Globus pallidus (tissue), 1 donor: ENCODE data around the gene MYO1G.

ENCODE experiments used
- DNase-seq: peaks from one replicate; pipeline ENCODE4 v3.0.0-alpha.2; 2015; ENCODE audit warnings: low spot score

Gene MYO1G

DNA sequence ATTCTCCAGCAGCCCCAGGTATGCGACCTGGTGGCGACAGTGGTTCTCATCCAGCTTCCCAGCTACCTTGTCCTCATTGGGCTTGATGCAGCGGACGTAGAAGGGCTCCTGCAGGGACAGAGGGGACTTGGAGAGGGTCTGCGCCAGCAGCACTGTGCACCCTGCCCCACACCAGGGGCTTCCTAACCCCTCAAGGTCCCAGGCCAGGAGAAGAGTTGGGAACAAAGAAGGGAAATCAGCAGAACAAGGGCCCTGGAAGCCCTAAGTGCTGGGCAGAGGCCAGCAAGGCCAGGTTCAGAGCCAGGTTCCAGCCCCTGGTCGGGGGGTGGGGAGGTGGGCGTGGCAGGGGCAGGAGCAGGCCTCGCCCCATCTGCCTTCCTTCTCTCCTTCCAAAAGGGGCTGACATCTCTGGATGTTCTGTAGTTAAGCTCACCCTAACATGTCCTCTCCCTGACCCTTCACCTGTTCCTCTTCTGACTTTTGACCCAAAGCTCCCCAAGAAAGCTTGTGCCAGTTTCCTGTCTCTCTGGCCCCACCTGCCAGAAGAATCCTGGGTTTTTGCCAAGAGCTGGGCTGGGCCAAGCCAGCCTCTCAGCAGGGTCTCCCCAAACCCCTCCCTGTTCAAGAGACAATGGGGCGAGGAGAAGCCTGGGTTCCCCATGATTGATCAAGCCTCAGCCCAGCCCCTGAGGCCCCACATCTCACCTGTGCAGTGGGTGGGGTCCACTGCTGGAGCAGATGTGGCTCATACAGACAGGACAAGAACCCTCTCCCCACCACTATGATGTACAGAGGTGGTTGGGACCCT lies 11.9 kb downstream of the MYO1G start:
- no peak for DNase-seq

GRCh38 chr7:44965937-44966730 lies 12.7 kb downstream of the MYO1G start:
- no peak for DNase-seq

DNA sequence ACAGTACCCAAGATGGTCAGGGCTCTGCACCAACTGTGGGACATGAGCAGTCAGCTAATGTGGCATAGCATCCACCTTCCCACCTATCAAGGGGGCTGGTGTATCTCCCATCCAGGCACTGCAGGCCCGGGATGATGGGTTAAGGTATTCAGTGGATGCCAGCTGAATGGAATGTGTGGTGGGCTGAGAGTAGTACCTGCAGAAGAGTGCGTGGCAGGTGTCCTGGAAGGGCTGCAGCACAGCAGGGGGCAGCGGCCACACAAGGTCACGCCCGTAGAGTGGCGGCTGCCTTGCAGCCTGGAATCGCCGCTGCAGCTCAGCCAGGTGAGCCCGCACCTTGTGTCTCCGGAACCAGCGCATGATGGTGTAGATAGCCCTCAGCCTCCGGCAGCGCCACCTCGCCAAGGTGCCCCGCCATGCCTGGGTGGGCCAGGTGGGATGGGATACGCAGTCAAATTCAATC lies 13.3 kb downstream of the MYO1G start:
- DNase-seq: no peak

GRCh38 chr7:44964831-44965440 lies 13.9 kb downstream of the MYO1G start:
- DNase-seq: no peak

GRCh38 chr7:44964384-44964830 lies 14.4 kb downstream of the MYO1G start:
- DNase-seq: no peak

- DNase-seq: no peak
Observed at GRCh38 chr7:44963364-44964290, 15.2 kb downstream of the MYO1G start.

DNA sequence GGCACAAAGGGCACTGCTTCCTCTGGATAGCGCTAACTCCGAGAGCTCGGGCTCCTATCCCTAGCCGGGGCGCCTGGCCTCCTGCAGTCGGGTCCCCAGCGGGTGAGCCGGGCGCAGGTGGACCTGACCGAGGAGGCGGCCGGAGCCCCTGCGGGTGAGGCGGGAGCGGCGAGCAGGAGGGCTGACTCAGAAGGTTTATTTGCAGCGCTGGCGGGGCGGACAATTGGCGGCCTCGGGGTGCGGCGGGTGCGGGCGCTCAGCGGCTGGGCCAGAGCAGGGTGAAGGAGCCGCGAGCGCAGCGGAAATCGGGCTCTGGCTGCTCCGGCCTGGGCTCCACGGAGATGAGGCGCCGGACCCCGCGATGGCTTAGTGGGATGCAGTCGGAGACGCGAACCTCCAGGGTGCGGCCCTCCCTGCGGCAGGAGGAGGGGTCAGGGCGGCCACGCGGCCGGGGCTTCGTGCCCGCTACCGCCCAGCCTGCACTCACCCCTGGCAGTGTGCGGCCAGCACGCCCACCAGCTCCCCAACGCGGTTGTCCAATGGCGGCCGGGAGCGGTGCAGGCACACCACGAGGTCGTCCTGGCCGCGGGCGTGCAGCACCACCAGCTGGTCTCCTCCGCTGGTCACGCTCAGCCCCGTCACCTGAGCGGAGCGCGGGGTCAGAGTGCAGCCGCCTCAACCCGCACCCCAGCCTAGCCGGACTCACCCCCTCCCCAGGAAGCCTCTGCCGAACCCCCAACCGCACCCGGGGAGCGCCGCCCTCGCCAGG lies 16.1 kb downstream of the MYO1G start:
- DNase-seq: no peak

DNA sequence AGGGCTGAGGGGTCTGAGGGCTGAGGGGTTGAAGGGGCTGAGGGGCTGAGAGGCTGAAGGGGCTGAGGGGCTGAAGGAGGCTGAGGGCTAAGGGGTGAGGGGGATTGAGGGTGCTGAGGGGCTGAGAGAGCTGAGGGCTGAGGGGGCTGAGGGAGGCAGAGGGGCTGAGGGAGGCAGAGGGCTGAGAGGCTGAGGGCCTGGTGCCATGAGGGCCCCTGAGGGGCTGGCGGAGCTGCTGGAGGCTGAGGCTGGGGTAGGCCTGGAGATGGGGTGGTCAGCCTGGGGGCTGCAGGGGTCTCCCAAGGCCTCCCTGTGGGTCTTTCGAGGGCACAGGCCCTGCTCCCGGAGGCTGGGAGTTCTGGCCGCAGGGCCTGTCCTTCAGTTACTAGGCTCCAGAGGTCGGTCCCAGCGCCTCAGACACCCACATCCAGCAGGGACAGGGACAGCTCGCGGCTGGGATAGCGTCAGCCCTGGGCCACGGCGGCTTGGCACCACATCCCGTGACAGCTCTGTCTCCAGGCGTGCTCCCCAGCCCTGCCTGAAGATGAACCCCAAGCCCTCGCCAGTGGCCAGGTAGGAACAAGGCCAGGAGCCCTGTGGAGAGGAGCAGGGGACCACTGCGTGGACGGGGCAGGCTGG lies 16.9 kb downstream of the MYO1G start:
- DNase-seq: no peak

DNA sequence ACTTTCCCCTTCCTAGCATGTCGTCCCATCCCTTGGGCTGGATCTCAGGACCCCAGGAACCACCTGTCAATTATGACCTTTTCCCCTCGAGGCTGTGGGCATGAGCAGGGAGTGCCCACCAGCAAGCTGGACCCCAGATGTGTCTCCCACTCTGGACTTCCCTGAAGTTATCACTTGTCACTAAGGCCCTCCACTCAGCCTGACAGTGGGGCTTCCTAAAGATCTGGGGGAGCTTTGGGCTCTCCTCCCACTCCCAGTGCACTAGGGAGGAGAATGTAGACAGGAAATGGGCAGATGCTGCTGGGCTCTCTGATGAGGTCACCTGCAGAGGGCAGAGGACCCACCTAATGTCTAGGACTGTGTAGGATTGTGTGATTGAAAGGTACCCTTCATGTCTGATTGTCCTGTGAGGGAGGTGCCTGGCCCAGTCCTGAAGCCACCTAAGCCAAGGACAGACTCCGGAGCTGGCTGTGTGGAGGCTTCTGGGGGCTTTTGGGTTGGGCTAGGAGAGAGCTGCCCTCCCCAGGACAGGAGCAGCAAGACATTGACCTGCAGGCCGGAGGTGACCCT lies 18.7 kb downstream of the MYO1G start:
- DNase-seq: no peak

DNA sequence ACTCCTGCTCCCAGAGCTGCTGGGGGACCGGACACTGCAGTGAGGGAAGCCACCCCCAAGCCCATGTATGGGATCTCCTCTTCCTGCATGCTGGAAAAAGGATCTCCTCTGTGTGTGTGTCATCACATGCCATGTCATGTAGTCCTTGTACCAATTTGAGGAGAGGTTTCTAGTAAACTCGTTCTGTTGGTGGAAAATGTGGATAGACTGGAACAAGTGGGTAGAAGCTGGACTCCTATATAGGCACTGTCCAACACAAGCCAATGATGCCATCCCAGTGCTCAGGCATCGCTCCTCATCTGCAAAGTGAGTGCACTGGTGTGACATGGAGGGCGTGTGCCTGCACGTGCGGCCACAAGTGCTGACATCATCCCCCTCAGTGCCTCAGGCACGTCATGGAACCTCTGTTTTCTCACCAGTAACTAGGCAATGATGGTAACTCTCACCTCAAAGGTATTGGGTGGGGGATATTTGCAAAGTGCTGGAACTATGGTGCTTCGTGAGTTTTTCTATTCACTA lies 19.3 kb downstream of the MYO1G start:
- no peak for DNase-seq

DNA sequence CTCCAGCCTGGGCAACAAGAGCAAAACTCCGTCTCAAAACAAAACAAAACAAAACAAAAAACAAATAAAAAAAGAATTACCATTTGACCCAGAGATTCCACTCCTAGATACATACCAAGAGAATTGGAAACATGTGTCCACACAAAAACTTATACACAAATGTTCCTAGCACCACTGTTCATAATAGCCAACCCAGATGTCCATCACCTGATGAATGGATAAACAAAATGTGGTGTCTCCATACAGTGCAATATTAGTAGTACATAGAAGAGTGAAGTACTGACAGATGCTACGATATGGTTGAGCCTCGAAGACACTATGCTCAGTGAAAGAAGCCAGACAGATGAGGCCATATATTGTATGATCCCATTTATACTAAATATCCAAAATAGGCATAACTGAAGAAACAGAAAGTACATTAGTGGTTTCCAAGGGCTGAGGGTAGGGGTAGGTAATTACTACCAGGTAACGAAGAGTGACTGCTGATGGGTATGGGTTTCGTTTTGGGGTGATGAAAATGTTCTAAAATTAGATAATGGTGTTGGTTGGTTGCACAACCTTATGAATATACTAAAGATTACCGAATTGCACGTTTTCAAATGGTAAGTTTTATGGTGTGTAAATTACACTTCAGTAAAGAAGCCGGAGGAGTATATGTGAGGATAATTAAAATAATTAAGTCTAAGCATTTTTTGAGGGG lies 20.0 kb downstream of the MYO1G start:
- DNase-seq: no peak

- no peak for DNase-seq
Observed at GRCh38 chr7:44956157-44956766, 22.6 kb downstream of the MYO1G start.

DNA sequence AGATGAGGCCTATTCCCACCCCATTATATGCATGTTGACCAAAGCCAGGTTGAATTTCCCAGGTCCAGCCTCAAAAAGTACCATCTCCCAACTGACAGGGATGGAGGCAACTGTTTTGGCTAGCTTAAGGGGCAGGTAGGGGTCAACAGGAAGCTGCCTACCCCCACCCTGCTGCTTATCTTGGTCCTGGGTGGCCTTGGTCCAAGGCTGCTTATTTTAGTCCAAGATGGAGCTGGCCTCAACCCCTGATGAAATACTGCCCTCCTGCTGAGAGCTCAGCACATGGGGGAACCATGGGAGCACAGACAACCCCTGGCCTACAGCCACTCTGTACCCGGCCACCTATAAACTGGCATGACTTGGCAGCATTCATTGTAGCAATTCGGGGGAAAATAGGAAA lies 23.1 kb downstream of the MYO1G start:
- no peak for DNase-seq

GRCh38 chr7:44953156-44953555 lies 25.7 kb downstream of the MYO1G start:
- DNase-seq: no peak

- DNase-seq: no peak
Observed at GRCh38 chr7:44949303-44949702, 29.5 kb downstream of the MYO1G start.

DNA sequence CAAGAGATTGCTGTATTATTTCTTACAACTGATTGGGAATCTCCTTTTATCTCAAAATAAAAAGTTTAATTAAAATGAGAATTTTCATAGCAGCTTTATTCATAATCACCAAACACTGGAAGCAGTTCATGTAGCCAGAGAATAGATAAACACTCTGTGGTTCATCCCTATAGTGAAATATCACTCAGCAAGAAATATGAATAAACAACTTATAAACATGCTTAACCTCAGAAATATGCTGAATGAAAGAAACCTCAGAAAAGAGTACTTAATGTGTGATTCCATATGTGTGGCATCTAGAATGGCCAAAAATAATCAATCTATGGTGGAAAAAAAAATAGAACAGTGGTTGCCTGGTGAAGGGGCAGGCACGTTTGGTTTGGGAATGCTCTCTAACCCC lies 33.3 kb downstream of the MYO1G start:
- no peak for DNase-seq

GRCh38 chr7:44944821-44945220 lies 34.0 kb downstream of the MYO1G start:
- no peak for DNase-seq

DNA sequence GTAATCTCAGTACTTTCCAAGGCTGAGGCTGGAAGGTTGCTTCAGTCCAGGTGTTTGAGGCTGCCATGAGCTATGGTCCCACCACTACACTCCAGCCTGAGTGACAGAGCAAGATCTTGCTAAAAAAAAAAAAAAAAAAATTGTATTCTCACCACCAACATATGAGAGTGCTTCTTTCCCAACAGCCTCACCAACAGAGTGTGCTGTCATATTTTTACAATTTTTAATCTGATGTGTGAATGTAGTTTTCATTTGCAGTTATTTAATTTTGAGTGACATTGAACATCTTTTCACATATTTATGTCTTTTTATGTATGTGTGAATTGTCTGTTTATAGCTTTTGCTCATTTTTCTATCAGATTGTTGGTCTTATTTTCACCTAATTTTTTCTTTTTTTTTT lies 35.2 kb downstream of the MYO1G start:
- DNase-seq: no peak

DNA sequence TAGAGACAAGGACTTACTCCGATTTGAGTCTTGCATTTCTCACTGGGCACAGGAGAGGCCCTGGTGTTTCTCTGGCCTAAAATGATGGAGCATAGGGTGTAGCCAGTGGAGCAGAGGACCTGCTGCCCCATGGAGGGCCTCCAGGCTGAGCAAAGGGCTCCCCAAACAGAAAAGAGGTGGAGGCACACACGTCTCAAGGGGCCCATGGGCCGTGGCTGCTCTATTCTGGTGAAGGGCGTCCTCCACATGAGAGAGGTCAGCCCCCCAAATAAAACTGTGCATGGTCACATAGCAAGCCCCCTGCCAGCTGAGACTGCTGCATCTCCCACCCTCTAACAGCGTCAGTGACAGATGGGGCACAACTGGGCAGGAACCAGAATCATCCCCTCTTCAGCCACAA lies 41.4 kb downstream of the MYO1G start:
- DNase-seq: no peak
